Spleen (tissue), 7 donors: ENCODE data around the gene ZSWIM7.

Experiments
- POLR2A ChIP-seq, 3 donors: fragments of 450-650 bp; IDR thresholded peaks; one replicate each; pipeline ENCODE4 v1.5.1; 2017; ENCODE audit warnings: antibody characterized with exemption in 3 of 3, mild to moderate bottlenecking in 1 of 3
- POLR2AphosphoS5 ChIP-seq, 3 donors: sonication (generic); formaldehyde crosslinking; IDR thresholded peaks; one replicate each; pipeline ENCODE4 v1.5.1; 2017; ENCODE audit warnings: antibody characterized with exemption in 3 of 3
- TF ChIP-seq, protein P1 (sequence below), 11 experiments: fragments of 200-600 bp in 7 of 11; fragments of 450-650 bp in 4 of 11; sonication (generic) in 4 of 11; IDR thresholded peaks in 8 of 11; conservative IDR thresholded peaks in 3 of 11; 1 replicate in 7 of 11; 2 replicates in 4 of 11; pipeline versions ENCODE4 v1.4.0 to v1.8.0; 2016 to 2021; ENCODE audit warnings: antibody characterized with exemption in 11 of 11, inconsistent platforms in 4 of 11, mild to moderate bottlenecking in 1 of 11
- donor health status: DM: no; HTN: no; CAD: no; lungs with moderate emphysema.
- donor health status: DM: no; HTN: no; CAD: no.
- donor health status: DM: no; HTN: no; CAD: no.

DNA sequence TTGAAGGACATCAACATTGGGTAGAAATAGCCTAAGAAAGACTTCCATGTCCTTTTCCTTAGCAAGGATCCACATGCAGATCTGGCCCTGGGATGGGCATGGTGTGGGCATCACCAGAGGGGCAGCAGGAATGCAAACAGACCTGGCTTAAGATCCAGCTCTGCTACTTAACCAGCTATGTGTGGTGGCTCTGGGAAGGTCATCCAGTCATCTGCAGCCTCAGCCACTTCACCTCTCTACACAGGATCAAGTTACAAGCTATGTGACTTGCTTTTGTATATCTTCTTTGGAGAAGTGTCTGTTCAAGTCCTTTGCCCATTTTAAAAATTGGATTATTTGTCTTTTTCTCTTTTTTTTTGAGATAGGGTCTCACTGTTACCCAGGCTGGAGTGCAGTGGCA lies 68.1 kb downstream of the ZSWIM7 start:
- TF ChIP-seq, protein P1, sequence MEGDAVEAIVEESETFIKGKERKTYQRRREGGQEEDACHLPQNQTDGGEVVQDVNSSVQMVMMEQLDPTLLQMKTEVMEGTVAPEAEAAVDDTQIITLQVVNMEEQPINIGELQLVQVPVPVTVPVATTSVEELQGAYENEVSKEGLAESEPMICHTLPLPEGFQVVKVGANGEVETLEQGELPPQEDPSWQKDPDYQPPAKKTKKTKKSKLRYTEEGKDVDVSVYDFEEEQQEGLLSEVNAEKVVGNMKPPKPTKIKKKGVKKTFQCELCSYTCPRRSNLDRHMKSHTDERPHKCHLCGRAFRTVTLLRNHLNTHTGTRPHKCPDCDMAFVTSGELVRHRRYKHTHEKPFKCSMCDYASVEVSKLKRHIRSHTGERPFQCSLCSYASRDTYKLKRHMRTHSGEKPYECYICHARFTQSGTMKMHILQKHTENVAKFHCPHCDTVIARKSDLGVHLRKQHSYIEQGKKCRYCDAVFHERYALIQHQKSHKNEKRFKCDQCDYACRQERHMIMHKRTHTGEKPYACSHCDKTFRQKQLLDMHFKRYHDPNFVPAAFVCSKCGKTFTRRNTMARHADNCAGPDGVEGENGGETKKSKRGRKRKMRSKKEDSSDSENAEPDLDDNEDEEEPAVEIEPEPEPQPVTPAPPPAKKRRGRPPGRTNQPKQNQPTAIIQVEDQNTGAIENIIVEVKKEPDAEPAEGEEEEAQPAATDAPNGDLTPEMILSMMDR (IDR thresholded peaks at IDR 0.05 in 8 of 11, conservative IDR thresholded peaks at IDR 0.05 in 3 of 11): no peak
- TF ChIP-seq POLR2AphosphoS5 (IDR thresholded peaks at IDR 0.05) (no peak), POLR2A (IDR thresholded peaks at IDR 0.05) (no peak)
